CD1c-positive myeloid dendritic cell (primary cell): ENCODE results near the gene HIRA.

Experiments
- DNase-seq: peaks from one replicate; pipeline ENCODE4 v3.0.0-alpha.2; 2016; ENCODE audit errors: extremely low spot score

HIRA gene

GRCh38 chr22:19285831-19286230, 145.7 kb downstream of the HIRA start:
- no peak for DNase-seq
